ENCODE data around the gene IGHMBP2.

The IGHMBP2 gene

GRCh38 chr11:68927280-68928135 is 23.8 kb downstream of the IGHMBP2 start:
- no peak for DNase-seq
- no peak for ATAC-seq (ENCODE audit: insufficient read depth, low read depth)
- H2AFZ ChIP-seq (ENCODE audit: low read depth, low read length) = no peak overlapping the region
- no peak overlapping the region for H3K4me3 ChIP-seq (ENCODE audit: low read depth in 1 of 2, low read length in 2 of 2)
- H4K20me1 ChIP-seq (ENCODE audit: insufficient read depth, low read length) = 0 out of 2 replicates have a peak, but pooled peaks cover under 1% of the 10 kb centered on the region
- no peaks in the 10 kb centered on the region for H3K79me2 ChIP-seq (ENCODE audit: insufficient read depth, low read length)
- no peaks in the 10 kb centered on the region for H3K4me1 ChIP-seq (ENCODE audit: insufficient read depth, low read length)
- no peaks in the 10 kb centered on the region for H3K27me3 ChIP-seq (ENCODE audit: insufficient read depth, low read length, poor library complexity)
- H3K36me3 ChIP-seq (ENCODE audit: insufficient read depth, low read length) = peaks cover 87% of the 10 kb centered on the region
- H3K4me2 ChIP-seq (ENCODE audit: insufficient read depth, low read length) = no peak overlapping the region
- no peak overlapping the region for H3K9ac ChIP-seq (ENCODE audit: low read depth, low read length)
- H3K27ac ChIP-seq (ENCODE audit: low read length) = no peak overlapping the region
- H3K9me3 ChIP-seq (ENCODE audit: insufficient read depth, low read length, severe bottlenecking) = peaks cover 17% of the 10 kb centered on the region
- TF ChIP-seq EZH2 (IDR thresholded peaks at IDR 0.05; ENCODE audit: borderline replicate concordance, low read depth, low read length, severe bottlenecking) = no peak
- no peak for TF ChIP-seq CTCF (IDR thresholded peaks at IDR 0.05; ENCODE audit: borderline replicate concordance, extremely low read depth, low read length, poor library complexity, severe bottlenecking)

GRCh38 chr11:68928136-68928880 is 24.6 kb downstream of the IGHMBP2 start:
- Histone ChIP-seq H2AFZ (ENCODE audit: low read depth, low read length) (no peak overlapping the region), H3K4me2 (ENCODE audit: insufficient read depth, low read length) (no peak overlapping the region), H3K9ac (ENCODE audit: low read depth, low read length) (no peak overlapping the region), H3K4me1 (ENCODE audit: insufficient read depth, low read length) (no peaks in the 10 kb centered on the region), H3K27ac (ENCODE audit: low read length) (no peak overlapping the region), H3K9me3 (ENCODE audit: insufficient read depth, low read length, severe bottlenecking) (peaks cover 17% of the 10 kb centered on the region), H4K20me1 (ENCODE audit: insufficient read depth, low read length) (0 out of 2 replicates have a peak, but pooled peaks cover 7% of the 10 kb centered on the region), H3K4me3 (ENCODE audit: low read depth in 1 of 2, low read length in 2 of 2) (no peak overlapping the region), H3K27me3 (ENCODE audit: insufficient read depth, low read length, poor library complexity) (no peaks in the 10 kb centered on the region), H3K36me3 (ENCODE audit: insufficient read depth, low read length) (peaks cover 83% of the 10 kb centered on the region), H3K79me2 (ENCODE audit: insufficient read depth, low read length) (no peaks in the 10 kb centered on the region)
- no peak for ATAC-seq (ENCODE audit: insufficient read depth, low read depth)
- no peak for DNase-seq
- TF ChIP-seq EZH2 (IDR thresholded peaks at IDR 0.05; ENCODE audit: borderline replicate concordance, low read depth, low read length, severe bottlenecking) (no peak), CTCF (IDR thresholded peaks at IDR 0.05; ENCODE audit: borderline replicate concordance, extremely low read depth, low read length, poor library complexity, severe bottlenecking) (no peak)

- TF ChIP-seq CTCF (IDR thresholded peaks at IDR 0.05; ENCODE audit: borderline replicate concordance, extremely low read depth, low read length, poor library complexity, severe bottlenecking) (no peak), EZH2 (IDR thresholded peaks at IDR 0.05; ENCODE audit: borderline replicate concordance, low read depth, low read length, severe bottlenecking) (no peak)
- Histone ChIP-seq H3K36me3 (ENCODE audit: insufficient read depth, low read length) (peaks cover 82% of the 10 kb centered on the region), H3K27me3 (ENCODE audit: insufficient read depth, low read length, poor library complexity) (no peaks in the 10 kb centered on the region), H3K4me1 (ENCODE audit: insufficient read depth, low read length) (no peaks in the 10 kb centered on the region), H3K9me3 (ENCODE audit: insufficient read depth, low read length, severe bottlenecking) (peaks cover 17% of the 10 kb centered on the region), H4K20me1 (ENCODE audit: insufficient read depth, low read length) (0 out of 2 replicates have a peak, but pooled peaks cover 7% of the 10 kb centered on the region), H3K9ac (ENCODE audit: low read depth, low read length) (no peak overlapping the region), H3K27ac (ENCODE audit: low read length) (no peak overlapping the region), H3K4me3 (ENCODE audit: low read depth in 1 of 2, low read length in 2 of 2) (no peak overlapping the region), H2AFZ (ENCODE audit: low read depth, low read length) (no peak overlapping the region), H3K79me2 (ENCODE audit: insufficient read depth, low read length) (no peaks in the 10 kb centered on the region), H3K4me2 (ENCODE audit: insufficient read depth, low read length) (no peak overlapping the region)
- DNase-seq (no peak), ATAC-seq (ENCODE audit: insufficient read depth, low read depth) (no peak)
Observed at GRCh38 chr11:68929135-68929534, 25.4 kb downstream of the IGHMBP2 start.

Data from DND-41 (cell line).